Measurements from ENCODE around the gene OAS2.

OAS2 gene

DNA sequence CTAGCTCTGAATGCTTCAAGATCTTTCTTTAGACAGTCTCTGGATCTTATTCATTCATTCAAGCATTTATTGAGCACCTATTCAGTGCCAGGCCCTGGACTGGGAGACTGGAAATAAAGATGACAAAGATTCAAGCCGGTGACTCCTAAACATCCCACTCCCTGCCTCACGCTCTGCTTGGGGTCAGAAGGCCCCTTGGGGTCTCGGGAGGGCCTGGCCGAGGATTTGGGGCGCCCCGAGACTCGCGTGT lies 78.0 kb downstream of the OAS2 start:
- in situ Hi-C loops (cut with HindIII; ENCODE audit: low sequenced_read_pairs), result no loop called here

DNA sequence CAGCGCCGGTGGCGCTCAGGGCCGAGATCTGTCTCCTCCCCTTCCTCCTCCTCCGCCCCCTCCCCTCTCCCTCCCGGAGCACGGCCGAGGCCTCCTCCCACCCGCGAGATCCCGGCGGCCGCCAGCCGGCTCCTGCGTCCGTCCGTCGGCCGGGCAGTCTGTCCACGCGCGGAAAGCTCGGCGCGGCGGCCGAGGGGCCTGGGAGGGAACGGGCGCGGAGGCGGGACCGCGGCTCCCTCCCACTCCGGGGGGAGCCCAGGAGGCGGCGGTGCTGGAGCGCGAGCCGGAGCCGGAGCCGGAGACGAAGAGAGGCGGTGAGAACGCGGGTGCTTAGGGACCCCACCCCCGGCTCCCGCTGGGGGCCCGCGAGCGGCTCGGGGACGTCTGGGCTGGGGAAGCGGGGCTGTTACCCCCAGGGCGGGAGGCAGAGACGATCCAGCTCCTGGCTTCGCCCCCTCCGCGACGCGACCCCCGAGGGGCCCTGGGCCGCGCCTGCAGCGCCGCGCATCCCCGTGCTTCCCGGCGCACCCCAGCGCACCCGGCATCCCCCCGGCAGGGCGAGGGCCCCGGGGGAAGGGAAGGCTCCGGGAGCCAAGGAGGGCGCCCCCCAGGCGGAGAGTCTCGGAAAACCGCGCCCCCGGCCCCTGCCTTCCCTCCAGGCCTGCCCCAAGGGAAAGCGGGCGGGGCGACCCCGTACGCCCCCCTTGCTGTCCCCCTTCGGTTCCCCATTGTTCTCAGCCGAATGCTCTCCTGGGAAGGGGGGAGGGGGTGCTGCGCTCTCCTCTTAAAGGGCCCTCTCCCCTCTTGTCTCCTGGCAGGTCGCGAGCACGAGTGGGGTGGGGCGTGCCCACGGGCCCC lies 78.5 kb downstream of the OAS2 start, which contains the start of gene DTX1:
Gene DTX1 (plus strand): TSS at position 100 of the 858 bp plus-strand sequence. CDS start 1,463 bp downstream, outside the sequence.
- in situ Hi-C loops (cut with HindIII; ENCODE audit: low sequenced_read_pairs), result no loop called here

DNA sequence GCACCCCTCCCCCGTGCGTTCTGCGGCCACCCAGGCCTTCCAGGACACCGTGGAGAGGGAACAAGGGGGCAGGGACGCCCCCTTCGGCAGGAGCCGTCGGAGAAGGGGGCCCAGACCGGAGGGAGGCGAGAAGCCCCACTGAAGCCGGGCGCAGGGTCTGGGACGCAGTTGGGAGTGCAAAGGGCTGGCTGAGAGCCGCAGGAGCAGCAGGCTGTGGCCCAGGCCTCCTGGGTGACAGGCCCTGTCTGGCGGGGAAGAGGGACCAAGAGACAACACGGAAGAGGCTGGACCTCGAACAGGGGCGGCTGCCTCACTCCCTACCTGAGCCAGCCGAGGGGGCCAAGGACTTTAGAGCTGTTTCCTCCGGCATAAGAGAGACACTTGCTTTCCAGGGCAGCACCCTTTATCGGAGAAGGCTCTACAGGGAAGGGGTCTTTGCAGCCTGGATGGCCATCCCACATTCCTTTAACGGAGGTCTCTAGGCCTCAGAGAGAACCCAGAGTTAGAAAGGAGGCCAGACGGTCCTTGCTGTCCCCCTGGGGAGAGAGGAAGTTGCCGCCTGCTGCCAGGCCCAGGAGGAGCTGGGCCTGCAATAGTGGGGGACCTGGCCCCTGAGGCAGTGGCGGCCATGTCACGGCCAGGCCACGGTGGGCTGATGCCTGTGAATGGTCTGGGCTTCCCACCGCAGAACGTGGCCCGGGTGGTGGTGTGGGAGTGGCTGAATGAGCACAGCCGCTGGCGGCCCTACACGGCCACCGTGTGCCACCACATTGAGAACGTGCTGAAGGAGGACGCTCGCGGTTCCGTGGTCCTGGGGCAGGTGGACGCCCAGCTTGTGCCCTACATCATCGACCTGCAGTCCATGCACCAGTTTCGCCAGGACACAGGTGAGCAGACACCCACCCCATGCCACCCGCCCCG lies 79.5 kb downstream of the OAS2 start:
- in situ Hi-C loops (cut with HindIII; ENCODE audit: low sequenced_read_pairs), result no loop called here

DNA sequence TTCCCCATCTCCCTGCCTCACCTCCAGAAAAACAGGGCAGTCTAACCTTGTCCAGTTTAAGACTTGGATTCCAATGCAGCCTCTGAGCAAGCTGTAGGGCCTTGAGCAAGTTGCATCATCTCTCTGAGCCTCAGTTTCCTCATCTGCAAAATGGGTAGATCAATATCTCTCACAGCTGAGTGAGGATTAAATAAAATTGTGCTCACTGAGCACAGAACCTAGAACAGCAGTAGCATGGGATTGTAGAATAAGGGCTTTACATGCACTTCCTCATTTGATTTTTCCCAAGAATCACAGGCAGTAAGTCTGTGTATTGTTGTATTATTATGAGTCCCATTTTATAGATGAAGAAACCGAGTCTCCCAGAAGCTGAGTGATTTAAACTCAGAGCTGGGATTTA lies 80.2 kb downstream of the OAS2 start:
- in situ Hi-C loops (cut with HindIII; ENCODE audit: low sequenced_read_pairs), result no loop called here

DNA sequence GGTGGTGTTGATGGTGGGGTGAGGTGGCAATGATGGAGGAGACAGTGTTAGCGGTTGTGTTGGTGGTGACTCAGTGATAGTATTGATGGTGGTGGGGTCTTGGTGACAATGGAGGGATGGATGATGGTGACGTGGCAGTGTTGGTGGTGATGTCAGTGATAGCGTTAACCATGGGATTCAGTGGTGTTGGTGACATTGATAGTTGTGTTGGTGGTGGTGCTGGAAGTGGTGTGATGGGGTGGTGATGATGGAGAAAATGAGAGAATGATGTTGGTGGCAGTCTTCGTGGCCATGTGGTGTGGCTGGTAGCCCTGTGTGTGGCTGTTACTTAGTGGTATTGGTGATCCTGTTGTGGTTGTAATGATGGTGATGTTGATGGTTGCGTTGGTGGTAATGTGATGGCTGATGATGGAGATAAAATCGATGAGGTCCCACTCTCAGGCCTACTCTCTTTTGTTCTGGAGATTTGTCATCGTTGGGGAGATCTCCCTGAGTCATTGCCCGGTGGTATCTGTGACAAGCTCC lies 80.8 kb downstream of the OAS2 start:
- in situ Hi-C loops (cut with HindIII; ENCODE audit: low sequenced_read_pairs), result no loop called here

DNA sequence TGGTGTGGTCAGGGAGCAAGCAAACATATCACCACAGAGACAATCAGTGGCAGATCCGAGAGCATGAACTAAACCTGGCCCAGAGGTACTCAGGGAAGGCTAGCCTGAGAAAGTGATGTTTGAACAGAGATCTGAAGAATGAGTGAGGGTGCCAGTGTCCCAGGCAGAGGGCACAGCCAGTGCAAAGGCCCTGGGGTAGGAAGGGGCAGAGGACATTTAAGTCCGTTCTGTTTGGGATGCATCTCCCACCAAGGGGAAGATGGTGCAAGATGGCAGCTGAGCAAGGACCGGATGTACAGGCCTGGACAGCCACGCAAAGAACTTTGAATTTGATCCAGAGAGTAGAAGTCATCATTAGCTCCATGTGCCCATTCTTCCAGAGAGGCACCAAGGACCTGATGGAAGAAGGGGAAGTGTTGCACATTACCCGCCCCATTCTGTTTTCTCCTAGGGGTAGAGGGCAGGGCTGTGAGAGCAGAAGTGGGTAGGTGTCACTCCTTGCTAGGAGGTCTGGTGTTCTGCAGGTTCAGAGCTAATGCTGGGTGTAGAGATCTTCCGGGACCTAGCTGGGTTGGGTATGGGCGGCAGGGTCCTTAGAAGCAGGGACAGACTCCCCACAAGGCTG lies 82.1 kb downstream of the OAS2 start:
- in situ Hi-C loops (cut with HindIII; ENCODE audit: low sequenced_read_pairs), result loop anchor here (5.0 kb wide), 2 partner anchors 77 to 102 kb away; partner anchors contain the start of gene RASAL1

DNA sequence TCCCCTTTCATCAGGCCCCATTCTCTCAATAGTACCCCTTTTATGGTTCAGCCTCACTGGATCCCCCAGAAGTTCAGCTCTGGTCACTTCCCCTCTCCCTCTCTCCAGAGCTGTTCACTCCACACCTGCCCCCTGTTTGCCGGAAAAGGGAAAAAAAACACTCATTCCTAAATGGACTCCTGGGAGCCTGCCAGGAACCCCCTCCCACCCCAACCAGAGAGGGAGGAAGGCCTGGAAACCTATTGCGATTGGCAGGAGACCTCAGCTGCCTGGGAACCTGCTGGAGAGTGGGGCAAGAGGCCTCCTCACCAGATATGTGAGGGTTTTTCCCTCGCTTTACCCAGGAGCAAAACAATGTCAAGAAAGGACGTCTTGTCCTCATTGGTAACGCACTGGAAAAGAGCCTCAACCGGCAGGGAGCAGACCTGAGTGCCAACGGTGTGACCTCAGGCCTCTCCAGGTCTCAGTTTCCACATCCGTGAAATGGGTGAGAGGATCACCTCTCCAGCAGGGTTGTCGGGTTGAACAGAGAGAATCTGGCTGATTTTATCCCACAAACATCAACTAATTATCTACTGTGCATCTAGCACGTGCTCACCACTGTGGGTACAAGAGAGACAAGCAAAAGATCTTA lies 82.9 kb downstream of the OAS2 start:
- in situ Hi-C loops (cut with HindIII; ENCODE audit: low sequenced_read_pairs), result loop anchor here (5.0 kb wide), 2 partner anchors 76 to 101 kb away; partner anchors contain the start of gene RASAL1
